OCI-LY1 (cell line): ENCODE data around the gene WDR53.

Source experiments
- EZH2 ChIP-seq: fragments of 200-600 bp; sonication (generic), shearing (Covaris generic); IDR thresholded peaks from 2 replicates; pipeline ENCODE4 v1.8.0; 2017; ENCODE audit warnings: borderline replicate concordance, mixed run types, mild to moderate bottlenecking, antibody characterized with exemption, low read length, moderate library complexity, mixed read lengths
- TF ChIP-seq, protein P1 (sequence below): fragments of 200-600 bp; sonication (generic), shearing (Covaris generic); IDR thresholded peaks from 2 replicates; pipeline ENCODE4 v1.5.1; 2017; ENCODE audit warnings: mild to moderate bottlenecking, antibody characterized with exemption, low read length, moderate library complexity, mixed read lengths

DNA sequence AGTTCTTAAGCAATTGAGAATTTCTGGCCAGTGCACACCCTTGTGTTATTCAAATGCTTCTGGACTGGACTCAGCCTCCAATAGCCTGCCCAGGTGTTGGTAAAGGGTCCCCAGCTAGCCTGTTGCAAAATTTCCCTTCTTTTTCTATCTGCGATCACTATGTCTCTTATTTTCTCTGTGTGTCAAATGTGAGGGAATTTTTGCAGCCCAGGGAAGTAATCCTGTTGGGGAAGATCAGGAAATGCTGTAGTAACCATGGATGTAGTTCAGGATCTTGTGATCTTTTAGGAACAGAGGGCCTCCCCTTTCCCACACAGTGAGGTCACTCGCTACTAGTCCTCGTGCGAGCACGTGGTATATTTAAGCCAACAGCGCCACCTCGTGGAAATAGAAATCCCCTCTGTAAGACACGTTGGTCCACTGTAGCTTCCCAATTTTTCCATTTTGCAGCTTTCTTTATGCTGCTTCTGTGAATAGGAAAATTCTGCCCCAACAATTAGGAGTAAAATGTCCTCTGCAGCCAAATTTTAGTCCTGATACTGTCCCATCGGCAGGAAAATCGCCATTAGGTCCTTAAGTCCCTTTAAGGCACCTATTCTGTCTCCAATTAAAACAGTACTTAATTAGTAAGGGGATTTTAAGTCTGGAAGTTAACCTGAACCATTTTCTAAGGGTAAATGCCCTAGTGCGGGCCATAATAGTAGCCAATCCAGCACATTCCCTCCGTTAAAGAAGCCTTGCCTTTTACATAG is 49.2 kb downstream of the WDR53 start:
- TF ChIP-seq, protein P1, sequence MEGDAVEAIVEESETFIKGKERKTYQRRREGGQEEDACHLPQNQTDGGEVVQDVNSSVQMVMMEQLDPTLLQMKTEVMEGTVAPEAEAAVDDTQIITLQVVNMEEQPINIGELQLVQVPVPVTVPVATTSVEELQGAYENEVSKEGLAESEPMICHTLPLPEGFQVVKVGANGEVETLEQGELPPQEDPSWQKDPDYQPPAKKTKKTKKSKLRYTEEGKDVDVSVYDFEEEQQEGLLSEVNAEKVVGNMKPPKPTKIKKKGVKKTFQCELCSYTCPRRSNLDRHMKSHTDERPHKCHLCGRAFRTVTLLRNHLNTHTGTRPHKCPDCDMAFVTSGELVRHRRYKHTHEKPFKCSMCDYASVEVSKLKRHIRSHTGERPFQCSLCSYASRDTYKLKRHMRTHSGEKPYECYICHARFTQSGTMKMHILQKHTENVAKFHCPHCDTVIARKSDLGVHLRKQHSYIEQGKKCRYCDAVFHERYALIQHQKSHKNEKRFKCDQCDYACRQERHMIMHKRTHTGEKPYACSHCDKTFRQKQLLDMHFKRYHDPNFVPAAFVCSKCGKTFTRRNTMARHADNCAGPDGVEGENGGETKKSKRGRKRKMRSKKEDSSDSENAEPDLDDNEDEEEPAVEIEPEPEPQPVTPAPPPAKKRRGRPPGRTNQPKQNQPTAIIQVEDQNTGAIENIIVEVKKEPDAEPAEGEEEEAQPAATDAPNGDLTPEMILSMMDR = peak; percentile 80; the same call in 1 of the 2 replicates
- no peak for TF ChIP-seq EZH2
